ENCODE results near the gene ANKS4B. TPM values are rescaled to one million over a fixed set of nuclear protein-coding genes. Genes with fewer than 3 reads are reported as not detected.

The ANKS4B gene
- not detected in 2 replicates for total RNA-seq

GRCh38 chr16:21233521-21234150 lies at the start of gene ANKS4B:
ANKS4B (plus strand) TSS chr16:21233699; CDS start chr16:21233738, 39 bp downstream.

DNA sequence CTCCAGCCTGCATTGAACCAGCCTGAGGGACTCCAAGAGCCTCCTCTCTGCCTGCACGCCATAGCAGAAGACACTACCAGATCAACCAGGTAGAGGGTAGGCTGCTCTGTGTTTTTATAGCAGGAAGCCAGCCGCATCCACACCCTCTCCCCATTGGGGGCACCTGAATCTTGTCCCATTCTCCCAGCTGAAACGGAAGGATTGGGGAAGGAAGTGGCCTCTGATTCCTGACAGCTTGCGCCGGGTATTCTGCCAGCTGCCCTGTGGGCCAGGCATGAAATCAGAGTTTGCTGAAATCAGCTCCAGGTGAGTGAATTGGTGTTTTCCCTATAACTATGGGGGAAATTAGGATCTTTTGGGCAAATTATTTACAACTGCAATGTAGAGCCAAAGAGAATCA lies 22.0 kb upstream of the ANKS4B start, which contains the start of gene ZP2:
ZP2 (minus strand) TSS at position 89 of the 400 bp plus-strand sequence; CDS start at position 62, 27 bp downstream.

DNA sequence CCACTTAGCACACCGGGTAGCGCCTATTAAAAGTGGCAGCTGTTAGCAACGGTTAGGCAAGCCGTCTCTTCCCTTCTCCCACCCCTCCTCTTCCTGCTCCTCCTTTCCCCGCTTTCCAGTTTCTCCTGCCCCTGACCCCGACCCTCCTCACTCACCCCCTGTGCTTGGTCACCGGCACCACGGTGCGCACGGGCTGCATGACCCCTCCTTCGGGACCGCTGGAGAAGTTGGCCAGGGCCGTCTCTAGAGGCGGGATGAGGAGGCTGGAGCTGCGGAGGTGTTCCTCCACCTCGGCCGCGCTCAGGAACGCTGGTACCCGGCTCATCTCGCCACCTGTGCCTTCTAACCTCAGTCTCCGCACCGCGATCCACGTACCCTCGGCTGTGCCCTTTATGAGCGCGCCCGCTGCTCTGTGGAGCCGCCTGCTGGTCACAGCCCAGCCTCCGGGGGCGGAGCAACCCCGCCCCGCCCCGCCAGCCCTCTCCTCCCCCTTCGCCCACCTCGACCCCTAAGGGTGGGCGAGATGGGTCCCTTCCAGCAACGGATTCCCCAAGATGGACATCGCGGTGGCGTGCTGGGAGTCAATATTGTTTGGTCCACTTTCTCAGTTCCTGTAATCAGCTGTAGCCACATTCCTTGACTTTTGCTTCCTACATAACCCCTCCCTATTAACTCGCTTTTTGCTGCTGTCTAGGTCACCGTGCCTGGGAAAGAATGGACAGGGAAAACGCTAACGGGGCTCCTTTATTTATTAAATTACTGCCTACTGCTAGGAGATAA lies 44.6 kb downstream of the ANKS4B start, which contains the start of gene CRYM:
CRYM (minus strand) TSS at position 364 of the 780 bp plus-strand sequence; CDS start at position 325, 39 bp downstream.

Other genes with a start within 250 kb of the ANKS4B start
- gene DNAH3, start 82.9 kb upstream of the ANKS4B start, total RNA-seq: under 0.01 TPM in 1 of 2 replicates, not detected in the other
- 50.6 and 55.0 TPM in 2 replicates for gene LDAF1, start 75.0 kb upstream of the ANKS4B start, total RNA-seq
- gene ZP2, start 22.1 kb upstream of the ANKS4B start, total RNA-seq: not detected in 2 replicates
- 0.24 and 0.49 TPM in 2 replicates for gene CRYM, start 44.6 kb downstream of the ANKS4B start, total RNA-seq

All from hair follicle dermal papilla cell (primary cell).